B cell (primary cell): ENCODE measurements around the gene CLCN5.

Experiments used
- CTCF ChIP-seq: fragments of 200-600 bp; IDR thresholded peaks from one replicate; pipeline ENCODE4 v1.8.0; 2022; ENCODE audit warnings: antibody characterized with exemption, mild to moderate bottlenecking
- EZH2 ChIP-seq: IDR thresholded peaks from 2 replicates; pipeline ENCODE4 v1.6.1; 2012; ENCODE audit warnings: borderline replicate concordance, low read depth, mild to moderate bottlenecking, moderate library complexity, low read length; ENCODE audit not compliant: insufficient read depth, poor library complexity, severe bottlenecking

- no peak for TF ChIP-seq CTCF
- no peak for TF ChIP-seq EZH2
These were observed 69.4 kb downstream of the CLCN5 start for GRCh38 chrX:49991758-49992157.
